Measurements from ENCODE around the gene TRIM40.

GRCh38 chr6:30135757-30136156, at the start of gene TRIM40:
- TF ChIP-seq POLR2A (IDR thresholded peaks at IDR 0.05; ENCODE audit: low read depth, low read length) = no peak
- TF ChIP-seq TAF1 (IDR thresholded peaks at IDR 0.05; ENCODE audit: low read depth, low read length) = no peak
- no peak for TF ChIP-seq POLR2AphosphoS5 (IDR thresholded peaks at IDR 0.05; ENCODE audit: low read depth, low read length)
- TF ChIP-seq PAX5 (IDR thresholded peaks at IDR 0.05; ENCODE audit: insufficient read depth, low read length, severe bottlenecking) = no peak

All from GM12891 (cell line).